Subcutaneous adipose tissue (tissue), 4 donors: ENCODE data around the gene MAS1L. TPM values are rescaled to one million over a fixed set of nuclear protein-coding genes. Genes with fewer than 3 reads are reported as not detected.

Source experiments
- total RNA-seq, 4 donors: library from RNA; depleted of rRNA; stranded (reverse); fragments of >200 nt; gene quantifications; one replicate each; pipeline ENCODE4 v1.1.0, GENCODE V29; 2016
- TF ChIP-seq, protein P1 (sequence below): fragments of 450-650 bp; IDR thresholded peaks from one replicate; pipeline ENCODE4 v1.5.1; 2016; ENCODE audit warnings: low read depth, mild to moderate bottlenecking, control low read depth, antibody characterized with exemption, moderate library complexity

MAS1L gene
- total RNA-seq, 4 donors from 2014 or later = not detected

DNA sequence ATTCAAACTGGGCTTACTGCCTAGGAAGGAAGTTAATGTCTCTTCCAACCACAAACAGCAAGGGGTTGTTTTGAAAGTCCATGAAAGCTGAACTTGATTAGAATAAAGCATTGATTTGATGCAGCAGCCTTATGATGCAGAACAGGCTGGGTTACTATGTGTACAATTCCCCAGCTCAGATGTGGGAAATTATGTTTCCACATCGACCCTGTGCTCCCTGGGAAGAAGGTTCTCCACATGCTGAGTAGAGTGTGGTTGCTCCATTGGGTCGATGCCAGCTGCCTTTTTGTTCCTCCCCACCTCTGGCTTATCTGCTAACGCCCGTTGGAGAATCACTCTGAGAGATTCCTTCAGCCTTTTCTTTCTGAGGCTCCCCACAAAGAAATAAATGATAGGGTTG is 1.2 kb downstream of the MAS1L start:
- TF ChIP-seq, protein P1, sequence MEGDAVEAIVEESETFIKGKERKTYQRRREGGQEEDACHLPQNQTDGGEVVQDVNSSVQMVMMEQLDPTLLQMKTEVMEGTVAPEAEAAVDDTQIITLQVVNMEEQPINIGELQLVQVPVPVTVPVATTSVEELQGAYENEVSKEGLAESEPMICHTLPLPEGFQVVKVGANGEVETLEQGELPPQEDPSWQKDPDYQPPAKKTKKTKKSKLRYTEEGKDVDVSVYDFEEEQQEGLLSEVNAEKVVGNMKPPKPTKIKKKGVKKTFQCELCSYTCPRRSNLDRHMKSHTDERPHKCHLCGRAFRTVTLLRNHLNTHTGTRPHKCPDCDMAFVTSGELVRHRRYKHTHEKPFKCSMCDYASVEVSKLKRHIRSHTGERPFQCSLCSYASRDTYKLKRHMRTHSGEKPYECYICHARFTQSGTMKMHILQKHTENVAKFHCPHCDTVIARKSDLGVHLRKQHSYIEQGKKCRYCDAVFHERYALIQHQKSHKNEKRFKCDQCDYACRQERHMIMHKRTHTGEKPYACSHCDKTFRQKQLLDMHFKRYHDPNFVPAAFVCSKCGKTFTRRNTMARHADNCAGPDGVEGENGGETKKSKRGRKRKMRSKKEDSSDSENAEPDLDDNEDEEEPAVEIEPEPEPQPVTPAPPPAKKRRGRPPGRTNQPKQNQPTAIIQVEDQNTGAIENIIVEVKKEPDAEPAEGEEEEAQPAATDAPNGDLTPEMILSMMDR = no peak

DNA sequence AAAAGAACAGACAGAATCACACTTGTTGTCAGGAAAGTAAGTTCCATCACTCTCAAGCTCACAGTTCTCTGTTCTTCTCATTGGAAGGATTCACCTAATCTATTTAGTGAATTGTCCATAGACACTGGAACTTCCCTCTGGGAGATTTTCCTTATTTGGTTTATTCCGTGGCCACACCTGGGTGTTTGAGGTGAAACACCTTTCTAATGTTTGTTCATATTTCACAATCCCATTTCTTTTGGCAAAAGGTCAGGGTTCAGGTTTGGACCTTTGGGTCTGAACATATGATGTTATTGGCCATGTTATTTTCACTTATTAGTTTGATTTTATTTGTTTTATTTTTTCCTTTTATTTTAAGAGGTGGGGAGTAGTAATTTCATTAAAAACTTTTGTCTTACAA is 4.0 kb downstream of the MAS1L start:
- TF ChIP-seq, protein P1 = no peak

DNA sequence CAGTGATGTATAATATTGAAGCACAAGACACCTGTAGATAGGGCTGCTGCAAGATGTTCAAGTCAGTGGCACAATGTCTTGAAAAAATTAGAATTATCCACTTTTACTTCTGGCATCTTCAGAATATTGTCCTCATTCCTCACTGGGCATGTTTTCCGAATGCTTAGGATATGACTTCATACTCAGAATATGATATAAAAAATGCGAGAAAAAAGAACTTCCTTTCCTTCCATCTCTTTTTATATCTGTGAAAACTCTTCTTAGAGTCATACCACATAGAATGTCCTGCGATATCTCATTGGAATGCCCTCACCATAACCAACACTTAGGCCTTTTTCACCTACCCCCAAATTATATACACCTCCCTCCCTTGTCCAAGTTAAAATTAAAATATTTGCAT is 4.6 kb downstream of the MAS1L start:
- TF ChIP-seq, protein P1 = no peak

DNA sequence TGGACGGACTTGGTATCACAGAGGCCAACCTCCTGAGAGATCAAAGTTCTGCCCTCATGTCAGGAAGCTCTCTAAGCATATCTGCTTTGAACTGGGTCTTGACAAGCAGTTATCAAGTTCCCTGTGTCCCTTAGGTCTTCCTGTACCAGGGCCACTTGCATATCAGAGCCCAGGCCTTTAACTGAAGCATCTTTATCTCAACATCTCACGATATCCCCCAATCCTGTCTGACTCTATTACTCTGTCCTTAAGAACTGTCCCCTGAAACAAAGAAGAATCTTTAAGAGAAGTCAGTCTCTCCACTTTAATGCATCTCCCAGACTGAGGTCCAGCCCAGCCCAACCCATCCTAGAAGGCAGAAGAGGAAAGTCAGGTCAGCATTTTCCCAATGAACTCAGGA is 8.2 kb downstream of the MAS1L start:
- TF ChIP-seq, protein P1 = no peak

DNA sequence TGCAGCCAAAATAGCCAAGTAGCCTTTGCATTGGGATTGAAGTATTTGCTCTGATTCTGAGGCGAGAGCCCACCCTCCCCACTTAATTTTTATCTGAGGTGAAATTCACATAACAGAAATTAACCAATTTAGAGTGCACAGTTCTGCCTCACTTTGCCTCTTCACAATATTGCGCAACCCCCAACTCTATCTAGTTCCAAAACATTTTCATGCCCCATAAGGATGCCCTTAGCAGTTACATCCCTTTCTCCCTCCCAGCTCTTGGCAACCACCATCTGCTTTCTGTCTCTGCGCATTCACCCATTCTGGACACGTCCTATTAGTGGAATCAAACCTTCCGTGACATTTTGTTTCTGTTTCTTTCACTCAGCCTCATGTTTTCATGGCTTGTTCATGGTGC is 9.0 kb downstream of the MAS1L start:
- TF ChIP-seq, protein P1 = no peak

DNA sequence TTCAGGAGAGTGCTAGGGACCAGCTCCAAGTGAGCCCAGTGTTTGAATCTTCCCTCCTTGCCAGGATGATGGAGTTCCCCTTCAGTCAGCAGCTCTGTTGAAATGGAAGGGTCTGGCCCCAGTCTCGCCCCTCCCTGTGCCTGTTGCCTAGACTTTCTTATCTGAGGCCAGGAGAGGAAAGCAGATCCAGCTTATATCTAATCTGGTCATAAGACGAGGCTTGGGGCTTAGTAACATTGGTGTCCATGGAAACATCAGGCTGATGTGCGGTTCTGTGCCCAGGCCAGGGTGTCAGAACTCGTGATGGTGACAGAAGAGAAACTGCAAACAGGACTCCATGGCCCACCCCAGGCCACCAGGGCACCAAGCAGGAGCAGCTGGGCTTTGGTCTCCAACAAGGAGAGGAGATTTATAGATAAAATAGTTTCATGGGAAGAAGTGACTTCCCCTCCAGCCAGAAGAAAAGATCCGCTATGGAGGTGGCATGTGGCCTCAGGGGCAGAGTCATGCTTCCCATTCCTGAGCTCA is 9.8 kb downstream of the MAS1L start:
- TF ChIP-seq, protein P1 = no peak

DNA sequence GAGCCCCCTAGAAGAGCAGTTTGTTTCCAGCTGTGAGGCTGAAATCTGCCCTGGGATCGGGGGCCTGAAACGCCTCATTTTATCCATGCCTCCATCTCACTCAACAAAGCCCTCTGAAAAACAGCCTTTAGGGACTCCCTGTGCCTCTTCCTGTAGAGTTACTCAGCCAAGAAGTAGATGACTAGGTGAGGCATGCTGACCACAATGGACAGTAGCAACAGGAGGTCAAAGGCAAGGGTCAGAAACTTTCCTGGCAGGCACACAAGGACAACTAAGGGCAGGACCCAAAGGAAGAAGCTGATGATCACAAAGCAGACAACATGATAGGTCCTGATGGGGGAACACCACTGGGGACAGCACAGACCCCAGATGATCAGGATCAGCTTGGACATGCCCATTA is 12.8 kb downstream of the MAS1L start:
- TF ChIP-seq, protein P1 = no peak

DNA sequence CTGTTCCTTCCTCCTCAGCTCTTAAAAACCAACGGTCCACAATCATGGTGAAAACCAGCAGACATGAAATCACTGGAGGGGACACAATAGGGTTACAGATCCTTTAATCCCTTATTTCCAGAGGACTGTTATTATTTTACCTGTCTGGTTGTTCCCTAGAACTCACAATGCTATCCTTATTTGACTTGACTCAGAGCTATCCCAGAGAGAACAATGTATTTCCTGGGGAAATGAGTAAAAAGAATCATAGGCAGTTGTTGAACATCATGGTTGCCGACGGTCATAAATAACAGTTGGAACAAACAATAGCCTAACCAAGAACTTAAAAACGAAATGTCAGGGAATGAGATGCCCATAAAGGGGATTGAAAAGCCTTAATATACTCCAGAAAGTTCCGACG is 21.5 kb downstream of the MAS1L start:
- TF ChIP-seq, protein P1 = no peak
